CD4-positive, alpha-beta T cell treated with Interleukin-4 for 4 hours (primary cell): ENCODE data around the gene NOSIP.
A peak's percentile ranks its signal among the peaks of the same experiment; 100 is the strongest.

ENCODE experiments used
- DNase-seq: peaks from one replicate; pipeline ENCODE4 v3.0.0-alpha.2; 2020

Gene NOSIP

GRCh38 chr19:49544154-49544553, 36.2 kb downstream of the NOSIP start:
- no peak for DNase-seq

GRCh38 chr19:49543032-49543431, 37.3 kb downstream of the NOSIP start:
- no peak for DNase-seq

DNA sequence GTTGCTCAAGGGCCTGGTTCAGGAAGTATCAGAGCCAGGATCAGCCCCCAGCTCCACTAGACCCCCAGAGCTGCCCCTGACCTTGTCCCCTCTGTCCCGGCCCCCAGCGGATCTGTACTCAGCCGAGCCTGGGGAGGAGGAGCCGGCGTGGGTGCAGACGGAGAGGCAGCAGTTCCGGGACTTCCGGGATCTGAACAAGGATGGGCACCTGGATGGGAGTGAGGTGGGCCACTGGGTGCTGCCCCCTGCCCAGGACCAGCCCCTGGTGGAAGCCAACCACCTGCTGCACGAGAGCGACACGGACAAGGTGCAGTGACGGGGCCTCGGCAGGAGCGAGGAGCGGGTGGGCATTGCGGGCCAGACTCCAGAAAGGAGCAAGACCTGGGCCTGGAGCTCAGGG, 37.9 kb downstream of the NOSIP start:
- DNase-seq = no peak

DNA sequence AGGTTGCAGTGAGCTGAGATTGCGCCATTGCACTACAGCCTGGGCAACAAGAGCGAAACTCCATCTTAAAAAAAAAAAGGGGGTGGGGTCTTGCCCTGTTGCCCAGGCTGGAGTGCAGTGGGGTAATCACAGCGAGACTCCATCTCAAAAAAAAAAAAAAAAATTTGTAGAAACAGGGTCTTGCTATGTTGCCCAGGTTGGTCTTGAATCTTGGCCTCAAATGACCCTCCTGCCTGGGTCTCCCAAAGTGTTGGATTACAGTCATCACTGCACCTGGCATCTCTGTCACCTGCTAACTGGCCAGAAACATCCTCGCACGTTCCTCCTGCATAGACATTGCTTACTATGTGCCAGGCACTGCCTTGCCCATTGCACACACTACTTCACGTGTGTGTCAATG, 38.4 kb downstream of the NOSIP start:
- DNase-seq = no peak

GRCh38 chr19:49539192-49539952, 41.0 kb downstream of the NOSIP start:
- DNase-seq = no peak

DNA sequence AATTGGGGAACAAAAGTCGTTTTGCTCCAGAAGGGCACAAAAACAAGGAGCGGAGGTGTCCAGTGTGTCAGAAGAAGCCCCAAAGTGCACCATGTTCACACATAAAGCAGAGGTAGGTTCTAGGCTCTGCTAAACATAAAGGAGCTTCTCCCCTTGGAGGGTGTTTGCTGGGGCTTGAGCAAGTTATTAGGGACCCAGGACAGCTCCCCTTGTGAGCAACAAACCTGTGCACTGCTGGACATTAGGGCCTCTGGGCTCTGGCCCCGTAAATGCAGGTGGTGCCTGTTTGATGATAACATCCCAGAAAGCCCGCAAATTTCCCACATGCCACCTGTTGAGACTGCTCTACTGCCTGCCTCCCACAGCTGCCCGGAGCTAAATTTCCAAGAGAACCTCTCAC, 41.7 kb downstream of the NOSIP start:
- no peak for DNase-seq

DNA sequence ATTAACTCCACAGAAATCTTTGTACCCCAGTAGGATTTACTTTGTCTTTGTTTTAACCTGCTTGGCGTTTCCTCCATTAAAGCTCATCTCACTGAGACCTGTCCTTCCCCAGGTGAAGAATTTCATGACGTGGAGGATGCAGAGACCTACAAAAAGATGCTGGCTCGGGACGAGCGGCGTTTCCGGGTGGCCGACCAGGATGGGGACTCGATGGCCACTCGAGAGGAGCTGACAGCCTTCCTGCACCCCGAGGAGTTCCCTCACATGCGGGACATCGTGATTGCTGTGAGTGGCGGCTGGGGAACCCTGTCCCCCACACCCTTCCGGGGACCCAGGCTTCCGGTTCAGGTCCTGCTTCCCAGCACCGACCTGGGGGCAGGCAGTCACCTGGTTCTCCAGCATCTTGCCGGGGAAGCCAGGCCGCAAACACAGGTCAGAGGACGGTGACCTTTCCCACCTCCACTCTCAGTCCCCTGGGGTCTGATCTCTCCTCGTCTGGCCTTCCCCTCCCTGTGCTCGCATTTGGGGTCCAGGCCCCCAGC, 43.4 kb downstream of the NOSIP start:
- no peak for DNase-seq

GRCh38 chr19:49534632-49535385, 45.5 kb downstream of the NOSIP start:
- DNase-seq = no peak

DNA sequence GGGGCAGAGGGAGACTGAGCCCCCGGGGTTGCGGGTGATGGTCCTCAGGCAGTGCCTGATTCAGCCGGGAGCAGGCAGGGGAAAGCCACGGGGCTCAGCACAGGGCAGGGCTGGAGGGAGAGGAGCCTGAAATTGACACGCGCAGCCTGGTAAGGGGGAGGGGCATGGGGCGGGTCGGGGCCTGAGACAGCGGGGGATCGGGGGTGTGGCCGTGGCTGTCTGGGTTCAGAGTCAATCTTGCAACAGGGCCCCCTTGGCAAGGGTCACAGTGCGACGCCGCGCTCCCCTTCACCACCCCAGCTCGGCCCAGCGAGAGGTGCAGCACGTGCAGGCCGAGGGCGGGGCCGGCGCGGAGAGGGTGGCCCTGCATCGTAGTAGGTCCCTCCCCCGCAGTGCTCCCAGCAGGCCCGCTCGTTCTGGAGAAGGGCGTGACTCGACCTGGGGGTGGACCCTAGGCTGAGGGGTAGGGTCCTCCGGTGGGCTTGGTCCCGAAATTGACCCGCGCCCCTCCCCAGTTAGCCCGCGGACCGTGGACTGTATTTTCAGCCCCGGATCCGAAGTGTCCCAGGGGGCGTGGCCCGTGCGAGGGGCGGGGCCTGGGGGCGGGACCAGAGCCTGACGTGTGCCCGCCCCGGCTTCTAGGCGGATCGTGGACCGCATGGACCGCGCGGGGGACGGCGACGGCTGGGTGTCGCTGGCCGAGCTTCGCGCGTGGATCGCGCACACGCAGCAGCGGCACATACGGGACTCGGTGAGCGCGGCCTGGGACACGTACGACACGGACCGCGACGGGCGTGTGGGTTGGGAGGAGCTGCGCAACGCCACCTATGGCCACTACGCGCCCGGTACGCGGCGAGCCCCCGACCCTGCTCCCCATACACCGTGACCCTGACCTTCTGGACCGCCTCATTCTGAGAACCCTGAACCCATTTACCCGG, 46.5 kb downstream of the NOSIP start:
- DNase-seq = peak; percentile 63

DNA sequence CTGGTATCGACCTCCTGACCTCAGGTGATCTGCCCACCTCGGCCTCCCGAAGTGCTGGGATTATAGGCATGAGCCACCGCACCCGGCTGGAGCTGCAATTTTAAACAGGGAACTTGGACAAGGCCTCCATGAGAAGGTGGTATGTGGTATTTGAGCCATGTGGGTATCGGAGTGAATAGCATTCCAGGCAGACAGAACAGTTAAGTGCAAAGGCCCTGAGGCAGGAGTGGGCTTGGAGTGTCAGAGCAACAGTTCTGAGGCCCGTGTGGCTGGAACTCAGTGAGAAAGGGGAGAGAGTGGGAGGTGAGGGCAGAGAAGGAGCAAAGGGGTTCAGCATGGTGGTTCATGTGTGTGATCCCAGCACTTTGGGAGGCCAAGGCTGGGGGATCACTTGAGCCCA, 49.6 kb downstream of the NOSIP start:
- DNase-seq = no peak

DNA sequence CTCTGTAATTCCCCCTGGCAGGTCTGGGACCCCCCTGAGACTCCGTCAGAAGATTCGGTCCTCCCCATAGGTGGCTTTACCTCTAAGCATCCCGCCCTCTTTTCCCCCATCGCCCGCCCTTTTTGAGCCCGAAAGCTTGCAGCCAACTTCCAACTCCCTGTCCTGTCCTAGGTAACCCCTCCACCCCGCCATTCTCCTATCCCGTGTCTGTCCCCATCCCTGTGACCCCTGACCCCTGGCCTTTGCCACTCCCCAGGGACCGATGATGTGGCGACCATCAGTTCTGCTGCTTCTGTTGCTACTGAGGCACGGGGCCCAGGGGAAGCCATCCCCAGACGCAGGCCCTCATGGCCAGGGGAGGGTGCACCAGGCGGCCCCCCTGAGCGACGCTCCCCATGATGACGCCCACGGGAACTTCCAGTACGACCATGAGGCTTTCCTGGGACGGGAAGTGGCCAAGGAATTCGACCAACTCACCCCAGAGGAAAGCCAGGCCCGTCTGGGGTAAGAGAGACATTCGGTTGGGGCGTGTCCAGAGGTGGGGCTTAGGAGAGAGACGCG, 52.1 kb downstream of the NOSIP start:
- no peak for DNase-seq

DNA sequence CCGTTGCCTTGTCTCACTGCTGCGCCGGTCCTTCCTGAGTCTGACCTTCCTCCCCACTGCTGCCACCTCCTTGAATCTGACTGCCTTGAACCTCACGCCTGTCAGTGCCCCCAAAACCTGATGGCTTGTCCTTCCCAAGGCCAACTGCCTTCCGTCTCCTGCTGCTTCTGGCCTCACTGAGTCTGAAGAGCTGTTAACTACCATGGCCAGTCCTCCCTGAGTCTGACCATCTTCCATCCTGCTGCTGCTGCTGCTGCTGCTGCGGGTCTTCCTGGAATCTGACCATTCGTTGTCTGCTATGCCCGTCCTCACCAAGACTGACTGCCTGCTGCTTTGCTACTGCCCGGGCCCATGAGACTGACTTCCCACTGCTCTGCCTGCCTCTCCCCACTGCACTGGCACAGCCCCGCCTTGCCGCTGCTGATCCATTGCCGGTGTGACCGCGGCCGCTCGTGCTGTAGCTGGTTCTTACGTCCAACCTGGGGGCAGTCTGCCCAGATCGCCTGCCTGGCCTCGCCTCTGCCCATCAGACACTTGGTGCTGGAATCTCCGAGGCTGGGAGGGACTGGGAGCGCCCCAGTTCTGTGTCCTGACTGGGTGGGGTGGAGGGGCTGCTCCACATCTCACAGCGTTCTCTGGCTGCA, 55.4 kb downstream of the NOSIP start:
- no peak for DNase-seq

DNA sequence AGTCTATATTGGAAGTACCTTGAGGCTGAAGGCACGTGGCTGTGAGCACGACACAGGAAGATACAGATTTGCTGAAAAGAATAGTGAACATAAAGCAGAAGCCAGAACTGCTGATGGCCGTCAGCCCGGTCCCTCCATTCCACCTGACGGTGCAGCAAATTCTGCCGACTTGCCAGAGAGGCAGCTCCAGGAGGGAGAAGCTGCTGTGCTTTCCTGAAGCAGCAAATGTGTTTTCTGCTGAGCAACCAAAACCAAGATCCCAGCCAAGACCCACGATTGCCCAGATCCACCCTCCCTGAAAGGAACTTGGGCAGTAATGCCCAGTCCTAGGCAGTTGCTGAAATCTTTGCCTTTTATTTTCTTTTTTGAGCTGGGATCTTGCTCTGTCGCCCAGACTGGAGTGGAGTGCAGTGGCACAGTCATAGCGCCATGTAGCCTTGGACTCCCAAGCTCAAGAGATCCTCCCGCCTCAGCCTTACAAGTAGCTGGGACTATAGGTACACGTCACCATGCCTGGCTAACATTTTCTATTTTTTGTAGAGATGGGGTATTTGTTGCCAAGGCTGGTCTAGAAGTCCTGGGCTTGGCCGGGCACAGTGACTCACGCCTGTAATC, 59.5 kb downstream of the NOSIP start:
- no peak for DNase-seq

GRCh38 chr19:49518033-49518432, 62.3 kb downstream of the NOSIP start:
- no peak for DNase-seq

DNA sequence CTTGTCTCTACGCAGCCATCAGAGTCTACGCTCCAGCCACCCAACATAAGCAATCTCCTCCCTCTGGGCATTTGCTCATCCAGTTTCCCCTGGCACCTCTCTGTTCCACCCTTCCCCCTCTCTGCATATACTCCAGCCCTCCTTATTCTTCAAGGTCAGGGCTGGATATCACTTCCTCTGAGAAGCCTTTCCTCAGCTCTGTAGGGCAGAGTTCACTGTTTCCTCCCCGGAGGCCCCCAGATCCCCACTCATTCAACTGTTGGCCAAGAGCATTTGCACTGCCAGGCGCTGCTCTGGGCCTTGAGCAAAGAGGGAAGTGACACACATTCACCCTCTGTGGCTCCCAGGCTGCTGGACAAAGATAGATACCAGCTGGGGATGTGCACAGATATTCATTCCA, 64.6 kb downstream of the NOSIP start:
- no peak for DNase-seq

- DNase-seq = no peak
These were observed 66.2 kb downstream of the NOSIP start for GRCh38 chr19:49514151-49514550.

DNA sequence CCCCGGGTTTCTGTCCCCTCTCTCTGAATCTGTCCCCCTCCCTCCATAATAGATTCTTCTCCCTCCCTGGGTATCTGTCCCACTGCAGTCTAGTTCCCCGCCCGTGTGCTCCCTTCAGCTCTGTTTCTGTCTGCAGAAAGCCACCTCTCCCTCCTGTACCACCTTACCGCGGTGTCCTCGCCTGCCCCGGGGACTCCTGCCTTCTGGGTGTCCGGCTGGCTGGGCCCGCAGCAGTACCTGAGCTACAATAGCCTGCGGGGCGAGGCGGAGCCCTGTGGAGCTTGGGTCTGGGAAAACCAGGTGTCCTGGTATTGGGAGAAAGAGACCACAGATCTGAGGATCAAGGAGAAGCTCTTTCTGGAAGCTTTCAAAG, 66.6 kb downstream of the NOSIP start:
- no peak for DNase-seq

DNA sequence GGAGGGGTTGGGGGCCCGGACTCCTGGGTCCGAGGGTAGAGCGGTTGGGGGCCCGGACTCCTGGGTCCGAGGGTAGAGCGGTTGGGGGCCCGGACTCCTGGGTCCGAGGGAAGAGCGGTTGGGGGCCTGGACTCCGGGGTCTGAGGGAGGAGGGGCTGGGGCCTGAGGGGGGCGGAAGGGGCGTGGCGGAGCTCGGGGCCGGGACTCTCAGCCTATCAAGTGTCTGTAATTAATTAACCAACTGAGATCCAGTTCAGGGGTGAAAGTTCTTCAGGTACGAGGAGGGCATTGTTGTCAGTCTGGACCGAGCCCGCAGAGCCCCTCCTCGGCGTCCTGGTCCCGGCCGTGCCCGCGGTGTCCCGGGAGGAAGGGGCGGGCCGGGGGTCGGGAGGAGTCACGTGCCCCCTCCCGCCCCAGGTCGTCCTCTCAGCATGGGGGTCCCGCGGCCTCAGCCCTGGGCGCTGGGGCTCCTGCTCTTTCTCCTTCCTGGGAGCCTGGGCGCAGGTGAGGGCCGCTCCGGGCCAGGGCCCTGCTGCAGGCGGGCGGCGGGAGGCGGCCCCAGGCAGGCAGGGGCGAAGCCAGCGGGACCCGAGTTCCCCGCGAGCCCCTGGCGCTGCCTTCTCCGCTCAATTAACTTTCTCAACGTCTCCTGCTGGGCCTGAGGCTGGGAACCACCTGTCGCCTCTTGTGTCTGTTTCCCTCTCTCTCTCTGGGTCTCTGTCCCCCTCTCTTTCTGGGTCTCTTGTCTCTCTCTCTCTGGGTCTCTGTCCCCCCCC, 67.2 kb downstream of the NOSIP start:
- DNase-seq = no peak

- no peak for DNase-seq
These were observed 72.4 kb downstream of the NOSIP start for GRCh38 chr19:49507803-49508494.

DNA sequence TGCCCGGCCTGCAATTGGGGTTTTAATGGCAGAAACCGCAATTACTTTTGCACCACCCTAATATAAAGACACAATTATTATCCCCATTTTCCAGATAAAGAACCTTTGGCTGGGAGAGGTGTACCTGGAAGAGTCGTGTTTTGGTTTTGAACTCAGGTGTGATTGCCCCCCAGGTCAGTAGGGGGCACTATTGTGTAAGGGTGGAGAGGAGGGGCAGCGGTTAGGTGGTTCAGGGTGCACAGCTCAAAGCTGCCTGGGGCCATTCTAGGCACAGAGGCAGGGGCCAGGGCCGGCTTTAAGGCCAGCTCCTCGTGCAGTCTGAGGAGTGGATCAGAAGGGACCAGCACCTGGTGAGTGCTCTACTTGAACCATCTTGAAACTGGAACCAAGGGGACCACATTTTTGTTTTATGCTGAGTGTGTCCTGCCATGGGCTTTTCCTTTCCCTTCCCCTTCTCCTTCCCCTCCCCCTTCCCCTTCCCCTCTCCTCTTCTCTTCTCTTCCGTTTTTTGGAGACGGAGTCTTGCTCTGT, 73.7 kb downstream of the NOSIP start:
- peak; percentile 84 for DNase-seq
